Stimulated activated CD4-positive, alpha-beta T cell treated with anti-CD3 and anti-CD28 coated beads, Interleukin-1b, Interleukin-23, amount 100 ng/mL, for 24 hours (primary cell): Measurements from ENCODE around the gene LRRC52.

ENCODE experiments used
- DNase-seq, 4 experiments: peaks; one replicate each; pipeline ENCODE4 v3.0.0-alpha.2; 2020; ENCODE audit warnings: low read depth in 4 of 4, low spot score in 1 of 4

Gene LRRC52

GRCh38 chr1:165537356-165538109 is 6.3 kb upstream of the LRRC52 start:
- no peak for DNase-seq

DNA sequence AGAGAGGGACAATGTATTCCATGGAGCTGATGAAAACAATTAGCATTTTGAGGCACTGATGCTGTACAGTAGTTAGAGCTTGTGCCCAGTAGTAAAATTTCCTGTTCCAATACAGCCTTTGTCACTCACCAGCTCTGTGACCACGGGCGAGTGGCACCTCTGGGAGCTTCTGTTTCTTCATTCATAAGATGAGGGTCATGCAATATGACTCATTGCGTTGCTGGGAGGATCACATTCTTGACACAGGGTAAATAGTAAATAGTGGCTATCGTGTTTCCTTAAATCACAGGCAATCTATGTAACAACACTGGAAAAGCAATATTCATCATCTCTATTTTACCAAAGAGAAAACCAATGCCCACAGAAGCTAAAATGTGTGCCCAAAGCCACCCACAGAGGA is 4.5 kb upstream of the LRRC52 start:
- DNase-seq = no peak

GRCh38 chr1:165539908-165540307 is 3.9 kb upstream of the LRRC52 start:
- DNase-seq = no peak

DNA sequence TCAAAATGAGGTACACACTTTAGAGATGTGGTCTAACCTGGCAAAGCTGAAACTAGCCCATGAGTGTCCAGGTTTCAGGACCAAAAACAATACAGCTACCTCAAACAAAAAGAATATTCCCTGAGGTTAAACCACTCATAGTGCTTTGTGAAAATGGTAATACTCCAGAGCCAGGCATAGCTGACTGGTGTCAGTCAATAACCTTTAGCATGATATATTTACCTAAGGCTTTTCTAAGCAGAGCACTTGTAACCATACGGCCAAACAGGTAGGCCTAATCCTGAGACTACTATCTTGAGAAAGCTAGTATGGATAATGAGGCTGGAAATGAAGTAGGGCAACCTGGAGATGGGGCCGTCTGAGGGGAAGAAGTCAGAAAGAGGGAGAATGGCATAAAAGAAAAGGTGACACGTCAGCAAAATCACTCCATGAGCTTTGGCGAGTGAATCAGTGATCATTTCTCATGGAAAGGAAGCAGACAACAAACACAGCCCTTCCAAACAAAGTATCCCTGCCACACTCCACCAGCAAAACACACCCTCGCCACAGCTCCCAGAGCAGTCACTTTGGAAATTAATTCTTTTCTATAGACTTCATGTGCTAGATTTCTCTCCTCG is 1.7 kb upstream of the LRRC52 start:
- DNase-seq = no peak

- DNase-seq = no peak
These were observed 1.2 kb upstream of the LRRC52 start for GRCh38 chr1:165542647-165543046.

DNA sequence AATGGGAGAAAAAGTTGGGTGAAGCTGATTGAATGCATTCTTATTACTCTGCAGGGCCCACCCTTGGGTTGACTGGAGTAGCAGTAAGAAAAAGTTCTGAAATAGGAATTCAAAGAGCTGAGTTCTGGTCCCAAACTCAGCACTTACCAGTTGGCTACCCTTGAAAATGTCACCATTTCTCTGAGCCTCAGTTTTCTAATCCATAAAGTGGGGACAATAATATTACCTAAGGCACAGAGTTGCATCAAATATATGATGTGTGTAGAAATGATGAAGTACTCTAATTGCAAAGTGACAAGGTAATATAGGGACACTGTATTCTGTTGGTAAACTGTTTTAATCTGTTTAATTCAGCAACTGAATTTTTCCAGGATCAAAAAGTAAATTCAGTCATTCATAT is 1.2 kb downstream of the LRRC52 start:
- no peak for DNase-seq

GRCh38 chr1:165545974-165546373 is 2.2 kb downstream of the LRRC52 start:
- DNase-seq = no peak

- no peak for DNase-seq
These were observed 6.2 kb downstream of the LRRC52 start for GRCh38 chr1:165549973-165550372.

- DNase-seq = no peak
These were observed 7.7 kb downstream of the LRRC52 start for GRCh38 chr1:165551469-165551868.

DNA sequence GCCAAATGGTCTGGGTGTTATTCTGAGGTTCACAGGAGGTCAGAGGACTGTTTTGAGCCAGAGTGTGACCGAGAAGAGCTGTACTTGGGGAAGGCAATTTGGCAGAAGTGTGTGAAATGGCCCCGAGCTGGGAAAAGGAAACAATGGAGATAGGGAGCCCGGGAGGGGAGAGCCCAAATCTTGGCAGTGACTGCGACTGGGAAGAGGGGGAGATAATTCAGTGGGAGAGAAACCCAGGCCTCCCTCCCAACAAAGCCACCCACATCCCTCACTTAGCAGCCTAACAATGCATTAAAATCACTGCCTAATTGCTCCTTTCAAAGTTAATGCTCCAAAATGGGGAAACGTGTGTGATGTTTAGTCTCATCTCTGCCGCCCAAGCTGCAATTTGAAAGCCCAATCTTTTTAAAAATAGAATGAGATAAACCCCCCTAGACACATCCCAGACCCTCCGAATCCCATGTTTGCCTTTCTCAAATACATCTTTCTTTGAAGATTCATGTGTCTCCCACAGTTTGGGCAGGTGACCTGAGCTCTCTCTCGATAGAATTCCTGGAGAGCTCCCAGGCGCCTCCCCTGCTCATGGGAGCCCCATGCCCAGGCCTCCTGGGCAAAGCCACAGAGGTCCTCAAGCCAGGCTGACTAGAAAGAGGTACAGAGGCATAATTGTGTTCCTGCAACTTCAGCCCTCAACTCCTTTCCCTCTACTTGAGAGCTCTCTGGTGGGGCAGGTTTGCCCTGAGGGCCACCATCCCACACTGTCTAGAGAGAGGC is 17.3 kb downstream of the LRRC52 start:
- DNase-seq = no peak

- DNase-seq = no peak
These were observed 18.8 kb downstream of the LRRC52 start for GRCh38 chr1:165562571-165562970.

DNA sequence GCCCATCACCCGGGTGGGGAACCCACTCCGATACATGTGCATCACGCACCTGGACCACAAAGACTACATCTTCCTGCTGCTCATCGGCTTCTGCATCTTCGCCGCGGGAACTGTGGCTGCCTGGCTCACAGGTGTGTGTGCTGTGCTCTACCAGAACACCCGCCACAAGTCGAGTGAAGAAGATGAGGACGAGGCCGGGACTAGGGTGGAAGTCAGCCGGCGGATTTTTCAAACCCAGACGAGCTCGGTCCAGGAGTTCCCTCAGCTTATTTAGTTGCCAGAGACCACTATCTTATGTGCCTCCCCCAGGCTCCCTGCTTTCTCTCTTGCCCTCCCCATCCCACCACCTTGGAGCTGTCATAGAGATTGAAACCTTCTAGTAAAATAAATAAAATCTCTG is 19.8 kb downstream of the LRRC52 start:
- no peak for DNase-seq

- DNase-seq = no peak
These were observed 20.8 kb downstream of the LRRC52 start for GRCh38 chr1:165564561-165564960.

DNA sequence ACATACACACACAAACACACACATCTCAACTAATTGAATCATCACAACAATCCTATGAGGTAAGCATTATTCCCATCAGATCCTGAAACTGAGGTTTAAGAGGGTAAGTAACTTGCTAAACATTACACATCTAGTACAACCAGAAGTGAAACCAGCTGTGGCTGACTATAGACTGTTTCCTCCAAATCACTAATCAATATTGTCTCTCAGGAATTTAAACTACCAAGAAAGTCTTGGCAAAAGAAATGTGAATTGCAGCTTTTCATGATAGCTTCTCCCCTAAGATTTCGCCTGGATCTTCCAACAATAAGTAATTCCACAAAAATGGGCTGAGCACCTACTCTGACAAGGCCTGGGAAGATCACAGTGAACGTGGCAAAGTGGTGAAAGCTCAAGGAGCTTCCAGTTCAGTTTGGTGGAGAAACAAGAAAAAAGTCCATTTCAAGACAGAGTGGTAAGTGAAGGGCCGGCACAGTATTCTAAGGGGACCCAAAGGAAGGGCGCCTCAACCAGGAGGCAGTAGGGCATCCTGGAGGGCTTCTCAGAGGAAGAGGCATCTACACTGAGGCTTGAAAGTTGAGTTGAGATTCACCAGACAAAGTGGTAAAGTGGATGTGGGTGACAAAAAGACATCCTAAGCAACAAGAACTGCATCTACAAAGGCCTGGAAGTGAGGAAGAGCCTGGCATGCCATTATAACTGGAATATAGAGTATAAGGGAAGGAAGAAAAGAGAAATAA is 22.1 kb downstream of the LRRC52 start:
- DNase-seq = no peak

DNA sequence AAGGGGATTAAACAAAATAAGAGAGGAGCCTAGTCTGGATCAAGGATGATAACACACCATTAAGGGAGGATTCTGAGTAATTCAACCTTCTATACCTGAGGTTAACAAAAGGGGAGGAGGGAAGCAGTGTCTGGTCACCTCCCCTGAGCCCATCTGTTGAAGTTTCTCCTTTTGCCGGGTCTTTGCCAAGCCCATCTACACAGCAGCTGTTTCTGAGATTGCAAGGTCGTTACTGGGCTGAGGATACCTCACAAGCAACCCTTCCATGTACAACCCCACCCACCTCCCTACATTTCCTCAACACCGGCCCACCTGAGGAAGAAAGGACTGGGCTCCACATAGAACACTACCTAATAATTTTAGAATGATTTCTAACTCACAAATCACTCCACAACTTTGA is 26.3 kb downstream of the LRRC52 start:
- no peak for DNase-seq

DNA sequence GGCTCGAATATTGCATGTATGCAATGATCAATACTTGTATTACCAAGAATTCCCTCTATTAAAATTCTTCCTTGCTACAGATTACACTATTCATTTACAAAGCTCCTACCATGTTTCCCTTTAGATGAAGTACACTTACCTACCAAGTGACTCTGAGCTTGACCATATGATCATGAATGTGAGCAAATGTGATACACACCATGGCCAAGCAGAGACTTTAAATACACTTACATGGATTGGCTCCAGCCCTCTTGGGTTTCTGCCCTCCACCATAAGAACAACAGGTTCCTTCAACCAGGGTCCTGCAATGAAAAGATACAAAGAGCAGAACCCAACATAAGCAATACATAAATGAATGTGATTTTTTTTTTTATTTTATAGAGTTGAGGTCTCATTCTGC is 30.0 kb downstream of the LRRC52 start:
- no peak for DNase-seq

DNA sequence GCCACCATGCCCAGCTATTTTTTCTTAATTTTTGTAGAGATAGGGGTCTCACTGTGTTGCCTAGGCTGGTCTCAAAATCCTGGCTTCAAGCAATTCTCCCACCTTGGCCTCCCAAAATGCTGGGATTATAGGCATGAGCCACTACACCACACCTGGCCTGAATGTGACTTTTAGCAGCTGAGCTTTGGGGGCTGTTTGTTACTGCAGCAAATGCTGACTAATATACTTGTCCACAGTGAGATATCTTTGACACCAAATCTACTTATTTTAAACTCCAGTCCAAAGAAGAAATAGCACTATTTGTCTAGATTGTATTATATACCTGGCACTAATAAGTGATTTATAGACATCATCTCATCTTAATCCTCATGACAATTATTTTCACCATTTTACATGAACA is 30.5 kb downstream of the LRRC52 start:
- no peak for DNase-seq

- no peak for DNase-seq
These were observed 31.8 kb downstream of the LRRC52 start for GRCh38 chr1:165575468-165576099.

DNA sequence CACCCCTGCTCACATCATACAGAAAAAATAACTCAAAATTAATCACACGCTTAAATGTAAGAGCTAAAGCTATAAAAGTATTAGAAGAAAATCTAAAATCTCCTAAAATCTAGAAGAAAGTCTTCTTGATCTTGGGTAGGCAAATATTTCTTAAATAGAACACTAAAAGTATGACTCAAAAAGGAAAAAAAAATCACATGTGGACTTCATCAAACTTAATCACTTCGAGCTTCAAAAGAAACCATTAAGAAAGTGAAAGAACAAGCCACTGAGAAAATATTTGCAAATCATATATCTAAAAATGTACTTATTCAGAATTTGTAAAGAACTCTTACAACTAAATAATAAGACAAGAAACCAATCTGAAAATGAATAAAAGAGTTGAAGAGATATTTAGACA is 32.7 kb downstream of the LRRC52 start:
- DNase-seq = no peak

- DNase-seq = no peak
These were observed 33.9 kb downstream of the LRRC52 start for GRCh38 chr1:165577707-165578106.
